Glomerular endothelial cell (primary cell): ENCODE results near the gene FBXO27. TPM values are rescaled to one million over a fixed set of nuclear protein-coding genes. Genes with fewer than 3 reads are reported as not detected.
"Not testable (repeated sequence)": the region's sequence is repeated elsewhere in the genome, so short reads cannot be mapped to it uniquely, and the experiment has no call there.

Experiments used
- DNase-seq: peaks from one replicate; pipeline ENCODE4 v3.0.0-alpha.2; 2011; ENCODE audit warnings: low read depth, low spot score; ENCODE audit errors: extremely low read depth
- total RNA-seq: library from RNA; depleted of rRNA; stranded (reverse); fragments of >200 nt; gene quantifications from 2 replicates; pipeline ENCODE4 v1.2.3, GENCODE V29; 2015

FBXO27 gene
- total RNA-seq, 1 donor from 2014 or later = 6.0 TPM

- DNase-seq = not testable (repeated sequence)
These were observed 42.7 kb downstream of the FBXO27 start for GRCh38 chr19:38989614-38990013.

DNA sequence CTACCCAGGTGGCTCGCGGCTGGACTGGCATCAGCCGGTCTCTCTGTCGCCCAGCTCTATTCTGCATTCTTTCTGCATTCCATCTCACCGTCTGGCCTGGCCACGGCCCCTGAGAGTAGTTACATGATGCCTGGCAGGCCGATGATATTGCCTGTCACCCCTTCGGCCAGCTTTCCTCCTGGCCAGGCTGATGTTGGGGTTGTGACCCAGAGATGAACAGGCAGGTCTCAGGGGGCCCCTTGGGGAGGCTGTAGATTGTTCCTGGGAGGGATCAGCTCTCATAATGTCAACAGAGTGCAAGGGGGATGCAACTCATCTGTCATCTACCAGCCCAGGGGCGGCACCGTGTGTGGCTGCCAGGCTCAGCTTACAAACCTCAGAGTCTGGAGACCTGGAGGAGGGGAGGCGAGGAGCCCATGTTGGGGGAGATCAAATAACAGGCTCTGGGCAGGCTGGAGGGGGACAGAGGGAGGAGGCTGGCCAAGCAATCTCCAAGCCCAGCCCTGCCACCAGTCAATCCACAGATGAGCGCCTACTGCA lies 43.2 kb downstream of the FBXO27 start:
- DNase-seq = no peak

GRCh38 chr19:38988627-38989026 lies 43.7 kb downstream of the FBXO27 start:
- not testable (repeated sequence) for DNase-seq

- not testable (repeated sequence) for DNase-seq
These were observed 44.6 kb downstream of the FBXO27 start for GRCh38 chr19:38987745-38988144.

DNA sequence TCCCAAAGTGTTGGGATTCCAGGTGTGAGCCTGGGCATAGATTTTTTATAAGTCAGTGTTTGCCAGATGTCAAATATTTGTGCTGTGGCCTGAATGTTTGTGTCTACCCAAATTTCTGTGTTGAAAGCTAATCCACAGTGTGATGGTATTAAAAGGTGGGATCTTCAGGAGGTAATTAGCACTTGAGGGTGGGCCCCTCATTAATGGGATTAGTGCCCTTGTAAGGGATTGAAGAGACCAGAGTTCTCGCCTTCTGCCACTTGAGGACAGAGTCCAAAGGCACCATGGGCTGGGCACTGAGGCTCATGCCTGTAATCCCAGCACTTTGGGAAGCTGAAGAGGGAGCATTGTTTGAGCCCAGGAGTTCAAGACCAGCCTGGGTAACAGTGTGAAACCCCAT lies 47.1 kb downstream of the FBXO27 start:
- no peak for DNase-seq

DNA sequence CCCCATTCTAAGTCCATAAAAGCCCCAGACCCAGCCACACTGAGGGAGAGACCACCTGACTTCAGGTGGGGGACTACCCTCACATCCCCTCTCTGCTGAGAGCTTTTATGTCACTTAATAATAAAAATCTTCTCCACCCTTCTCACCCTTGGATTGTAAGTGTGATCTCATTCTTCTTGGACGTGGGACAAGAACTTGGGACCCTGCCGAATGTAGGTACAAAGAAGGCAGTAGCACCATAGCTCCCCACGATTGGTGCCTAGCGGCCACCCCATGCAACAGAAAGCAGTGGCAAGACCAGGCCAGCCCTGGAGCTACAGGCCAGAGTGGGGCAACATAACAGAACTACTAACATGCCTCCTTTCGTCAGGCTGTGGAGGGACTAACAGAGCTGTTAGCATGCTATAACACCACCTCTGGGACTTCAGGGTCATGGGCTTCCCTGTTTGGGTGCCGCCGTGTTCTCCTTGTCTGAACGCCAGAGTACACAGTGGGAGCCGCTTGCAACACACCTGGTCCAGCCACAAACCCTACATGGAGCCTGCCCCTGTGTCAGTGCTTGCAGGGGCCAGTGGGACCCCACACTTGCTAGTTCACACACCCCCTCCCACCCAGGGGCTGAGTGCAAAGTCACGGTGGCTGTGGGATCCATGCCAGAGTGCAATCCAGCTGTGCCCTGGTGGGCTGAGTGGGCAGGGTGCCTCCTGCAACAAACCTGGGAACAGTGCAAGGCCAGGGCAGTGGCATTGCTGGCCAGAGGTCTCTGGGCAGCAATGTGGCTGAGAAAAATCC lies 51.6 kb downstream of the FBXO27 start:
- no peak for DNase-seq

DNA sequence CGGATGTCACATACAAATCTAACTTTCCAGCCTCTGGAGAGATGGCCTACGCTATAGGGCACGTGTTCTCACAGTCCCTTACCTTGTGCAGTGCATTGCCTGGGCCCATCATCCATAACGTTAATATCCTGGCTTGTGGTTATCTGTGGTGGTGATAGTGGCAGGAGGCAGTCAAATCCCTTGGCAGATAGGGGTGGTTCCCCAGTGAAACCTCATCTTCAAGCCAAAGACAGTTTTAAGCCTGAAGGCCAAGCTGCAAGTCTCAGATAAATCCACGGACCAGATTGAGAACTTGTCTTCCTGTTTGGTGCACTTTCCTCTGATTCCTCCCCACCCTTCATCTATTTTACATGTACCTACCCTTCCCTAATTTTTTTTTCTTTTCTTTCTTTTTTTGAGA lies 52.5 kb downstream of the FBXO27 start:
- DNase-seq = no peak

DNA sequence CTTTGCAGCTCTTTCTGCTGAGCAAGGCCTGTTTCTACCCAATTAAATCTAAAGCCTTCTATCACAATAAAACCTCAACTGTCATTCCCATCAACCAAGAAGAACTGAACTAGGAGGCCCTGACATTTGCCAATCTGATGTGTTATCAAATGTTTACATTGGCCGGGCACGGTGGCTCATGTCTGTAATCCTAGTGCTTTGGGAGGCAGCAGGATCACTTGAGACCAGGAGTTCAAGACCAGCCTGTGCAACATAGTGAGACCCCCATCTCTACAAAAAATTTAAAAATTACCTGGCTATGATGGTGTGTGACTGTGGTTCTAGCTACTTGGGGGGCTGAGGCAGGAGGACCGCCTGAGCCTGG lies 54.0 kb downstream of the FBXO27 start:
- DNase-seq = no peak

DNA sequence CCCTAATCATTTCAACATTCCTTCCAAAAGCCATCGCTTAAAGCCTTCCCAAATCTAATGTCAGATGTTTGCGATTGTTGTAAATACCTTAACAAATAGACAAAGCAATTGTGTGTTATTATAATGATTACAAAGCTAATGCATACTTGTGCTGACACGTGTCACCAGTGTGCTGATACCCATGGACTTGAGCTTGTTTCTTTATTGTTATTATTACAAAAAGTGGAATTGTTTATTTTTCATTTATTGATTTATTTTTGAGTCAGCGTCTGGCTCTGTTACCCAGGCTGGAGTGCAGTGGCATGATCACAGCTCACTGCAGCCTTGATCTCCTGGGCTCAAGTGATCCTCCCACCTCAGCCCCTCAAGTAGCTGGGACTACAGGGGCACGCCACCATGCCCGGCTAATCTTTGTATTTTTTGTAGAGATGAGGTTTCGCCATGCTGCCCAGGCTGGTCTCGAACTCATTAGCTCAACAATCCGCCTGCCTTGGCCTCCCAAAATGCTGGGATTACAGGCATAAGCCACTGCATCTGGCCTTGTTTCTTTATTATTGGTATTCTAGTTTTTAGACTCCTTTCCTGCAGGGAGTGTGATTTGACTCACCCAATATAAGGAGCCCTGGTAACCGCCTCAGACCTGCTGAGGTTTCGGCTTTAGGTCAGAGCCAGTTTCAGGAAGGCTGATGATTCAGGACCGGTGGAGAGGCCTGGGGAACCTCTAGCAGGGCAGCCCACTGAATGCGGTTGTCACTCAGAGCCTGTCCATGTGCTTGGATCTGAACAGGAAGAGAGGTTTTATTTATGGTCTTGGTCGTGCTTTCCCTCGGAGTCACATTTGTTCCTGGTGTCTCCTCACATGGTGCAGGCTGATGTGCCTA lies 54.7 kb downstream of the FBXO27 start:
- DNase-seq = no peak

- DNase-seq = no peak
These were observed 56.5 kb downstream of the FBXO27 start for GRCh38 chr19:38975861-38976271.

- no peak for DNase-seq
These were observed 57.0 kb downstream of the FBXO27 start, which contains the start of gene FBXO17 for GRCh38 chr19:38975214-38975860. FBXO17 (minus strand) TSS chr19:38975742; CDS start chr19:38950319, 25,423 bp downstream.

- DNase-seq = no peak
These were observed 57.6 kb downstream of the FBXO27 start for GRCh38 chr19:38974624-38975213.

Other genes starting within 250 kb of the FBXO27 start
- gene LGALS7B, start 243.3 kb downstream of the FBXO27 start, total RNA-seq = not detected in 2 replicates
- gene LGALS4, start 219.6 kb downstream of the FBXO27 start, total RNA-seq = 0.47 TPM in 1 of 2 replicates, not detected in the other
- 48.6 and 52.1 TPM in 2 replicates for gene ECH1, start 200.8 kb downstream of the FBXO27 start, total RNA-seq
- 218 and 237 TPM in 2 replicates for gene HNRNPL, start 182.6 kb downstream of the FBXO27 start, total RNA-seq
- 3.3 and 5.8 TPM in 2 replicates for gene RINL, start 154.3 kb downstream of the FBXO27 start, total RNA-seq
- gene SIRT2, start 132.9 kb downstream of the FBXO27 start, total RNA-seq = 96.2 and 101 TPM in 2 replicates
- gene NFKBIB, start 132.6 kb downstream of the FBXO27 start, total RNA-seq = 19.5 and 36.9 TPM in 2 replicates
- not detected in 2 replicates for gene CCER2, start 120.4 kb downstream of the FBXO27 start, total RNA-seq
- 21.8 and 26.6 TPM in 2 replicates for gene SARS2, start 101.8 kb downstream of the FBXO27 start, total RNA-seq
- gene MRPS12, start 101.6 kb downstream of the FBXO27 start, total RNA-seq = 36.3 and 43.4 TPM in 2 replicates
- 12.2 and 23.1 TPM in 2 replicates for gene FBXO17, start 56.8 kb downstream of the FBXO27 start, total RNA-seq
- not detected in 2 replicates for gene ACP7, start 51.8 kb upstream of the FBXO27 start, total RNA-seq
- 26.4 and 36.6 TPM in 2 replicates for gene PAK4, start 93.2 kb upstream of the FBXO27 start, total RNA-seq
- gene NCCRP1, start 164.4 kb upstream of the FBXO27 start, total RNA-seq = not detected in 2 replicates
- not detected in 2 replicates for gene SYCN, start 171.7 kb upstream of the FBXO27 start, total RNA-seq
- gene IFNL3, start 212.5 kb upstream of the FBXO27 start, total RNA-seq = not detected in 2 replicates
- not detected in 2 replicates for gene IFNL4, start 216.3 kb upstream of the FBXO27 start, total RNA-seq
- gene IFNL2, start 235.8 kb upstream of the FBXO27 start, total RNA-seq = not detected in 2 replicates